Left colon (tissue), 2 donors: Measurements from ENCODE around the gene GABARAPL2. TPM values are rescaled to one million over a fixed set of nuclear protein-coding genes. Genes with fewer than 3 reads are reported as not detected.

Source experiments
- ATAC-seq: fragments of 200-7000 bp; cut with Tn5 transposase; one replicate; pipeline ENCODE4 v1.9.1; 2020; ENCODE audit warnings: mild to moderate bottlenecking, moderate library complexity
- DNase-seq, 2 donors: peaks; one replicate each; pipeline ENCODE4 v3.0.0-alpha.2; 2020
- intact Hi-C, 2 donors: fragments of 100-400 bp; cut with DNase I in 1 of 2; cut with micrococcal nuclease in 1 of 2; formaldehyde crosslinking; loops; one replicate each; pipeline versions ENCODE4 v1.11.2 to v1.14.0; 2022; cut with DNase I, micrococcal nuclease
- total RNA-seq, 2 donors: library from RNA; stranded (reverse); fragmentation: NEBNext Ultra II Directional; extraction: Animal tissue kit (Norgen Biotek cat#: 25700); gene quantifications; one replicate each; pipeline ENCODE4 v1.2.1, GENCODE V29; 2021
- donor health status: DM: no; HTN: no; CAD: no.
- donor health status: DM: yes; HTN: yes; CAD: no.

The GABARAPL2 gene
- total RNA-seq, 2 donors from 2014 or later: 91.1 to 110 TPM

GRCh38 chr16:75620326-75621169, 54.4 kb downstream of the GABARAPL2 start:
- intact Hi-C loops: loop anchor here in 1 of 2 donors (5.0 kb wide), 1 partner anchor 53 kb away; the partner anchor contains the start of gene GABARAPL2
- DNase-seq (no peak), ATAC-seq (no peak)

- no peak for DNase-seq
- peak; percentile 22 for ATAC-seq
- intact Hi-C loops: loop anchor here in 1 of 2 donors (5.0 kb wide), 1 partner anchor 54 kb away; the partner anchor contains the start of gene GABARAPL2
These were observed 54.9 kb downstream of the GABARAPL2 start for GRCh38 chr16:75621170-75621477.

- intact Hi-C loops: loop anchor here in 1 of 2 donors (5.0 kb wide), 1 partner anchor 56 kb away; the partner anchor contains the start of gene GABARAPL2
- peak; percentile 92 for ATAC-seq
- DNase-seq: peak; percentile 98 to 100
These were observed 56.8 kb downstream of the GABARAPL2 start, which contains the start of gene ADAT1 for GRCh38 chr16:75622761-75623605. ADAT1 (minus strand) TSS chr16:75623281; CDS start chr16:75620799, 2,482 bp downstream.

GRCh38 chr16:75624921-75625334, 58.7 kb downstream of the GABARAPL2 start:
- intact Hi-C loops: loop anchor here in 1 of 2 donors (5.0 kb wide), 1 partner anchor 58 kb away; the partner anchor contains the start of gene GABARAPL2
- DNase-seq (no peak), ATAC-seq (no peak)

GRCh38 chr16:75626806-75627205, 60.6 kb downstream of the GABARAPL2 start:
- DNase-seq: no peak
- no peak for ATAC-seq
- intact Hi-C loops: no loop called here

Other genes with a start within 250 kb of the GABARAPL2 start
- 100 to 1,000 TPM in 1 of 2 donors, 10 to 100 TPM in 1; 79.8 to 117 TPM for gene CFDP1, start 132.9 kb upstream of the GABARAPL2 start, total RNA-seq
- 10 to 100 TPM; 54.1 to 71.9 TPM for gene TMEM170A, start 101.7 kb upstream of the GABARAPL2 start, total RNA-seq
- gene CHST6, start 70.9 kb upstream of the GABARAPL2 start, total RNA-seq: 1 to 10 TPM; 2.0 to 4.0 TPM
- gene CHST5, start 30.3 kb upstream of the GABARAPL2 start, total RNA-seq: 100 to 1,000 TPM; 115 to 116 TPM
- 1 to 10 TPM; 3.9 to 4.1 TPM for gene TMEM231, start 10.1 kb upstream of the GABARAPL2 start, total RNA-seq
- 10 to 100 TPM; 35.9 to 37.5 TPM for gene ADAT1, start 56.9 kb downstream of the GABARAPL2 start, total RNA-seq
- 100 to 1,000 TPM in 1 of 2 donors, 10 to 100 TPM in 1; 84.8 to 102 TPM for gene KARS1, start 81.3 kb downstream of the GABARAPL2 start, total RNA-seq
- 10 to 100 TPM; 22.5 to 30.0 TPM for gene TERF2IP, start 81.4 kb downstream of the GABARAPL2 start, total RNA-seq
- gene CPHXL2, start 110.6 kb downstream of the GABARAPL2 start, total RNA-seq: not detected
- not detected for gene DUXB, start 135.1 kb downstream of the GABARAPL2 start, total RNA-seq
- gene CPHXL, start 160.1 kb downstream of the GABARAPL2 start, total RNA-seq: not detected